BJ (cell line): ENCODE data around the gene KRT1. TPM values are rescaled to one million over a fixed set of nuclear protein-coding genes. Genes with fewer than 3 reads are reported as not detected.

Experiments
- CTCF ChIA-PET: fragments of 350-600 bp; formaldehyde crosslinking; extraction: SDS; loops from one replicate; lab custom pipeline; 2021; ENCODE audit warnings: antibody characterized with exemption, inconsistent platforms; lab: Yijun Ruan, JAX
- POLR2A ChIA-PET: fragments of 300-600 bp; sonication (Branson Sonifier 250); formaldehyde crosslinking; extraction: SDS; loops from one replicate; lab custom pipeline; 2021; ENCODE audit warnings: antibody characterized with exemption; lab: Charles Lee
- DNase-seq: peaks from one replicate; pipeline ENCODE4 v3.0.0-alpha.2; 2011; ENCODE audit warnings: low read depth
- H3K27me3 ChIP-seq: 2 replicates; pipeline ENCODE4 v1.6.0; 2011; ENCODE audit warnings: low read length; ENCODE audit not compliant: control insufficient read depth, insufficient read depth
- H3K36me3 ChIP-seq: 2 replicates; pipeline ENCODE4 v1.5.1; 2011; ENCODE audit warnings: low read length; ENCODE audit not compliant: control insufficient read depth, insufficient read depth
- H3K4me3 ChIP-seq: 2 replicates; pipeline ENCODE4 v1.5.1; 2011; ENCODE audit warnings: low read depth, mild to moderate bottlenecking, control low read depth, low read length
- polyA plus RNA-seq: library from polyadenylated mRNA; depleted of rRNA; stranded (reverse); fragments of >200 nt; gene quantifications from 2 replicates; pipeline ENCODE4 v1.2.3, GENCODE V29; 2011
- TF ChIP-seq, protein P1 (sequence below): IDR thresholded peaks from 2 replicates; pipeline ENCODE4 v1.5.1; 2011; ENCODE audit warnings: low read depth, mild to moderate bottlenecking, control low read depth, inconsistent platforms, low read length, moderate library complexity; ENCODE audit not compliant: insufficient read depth

The KRT1 gene
- polyA plus RNA-seq, 1 experiment, result not detected

DNA sequence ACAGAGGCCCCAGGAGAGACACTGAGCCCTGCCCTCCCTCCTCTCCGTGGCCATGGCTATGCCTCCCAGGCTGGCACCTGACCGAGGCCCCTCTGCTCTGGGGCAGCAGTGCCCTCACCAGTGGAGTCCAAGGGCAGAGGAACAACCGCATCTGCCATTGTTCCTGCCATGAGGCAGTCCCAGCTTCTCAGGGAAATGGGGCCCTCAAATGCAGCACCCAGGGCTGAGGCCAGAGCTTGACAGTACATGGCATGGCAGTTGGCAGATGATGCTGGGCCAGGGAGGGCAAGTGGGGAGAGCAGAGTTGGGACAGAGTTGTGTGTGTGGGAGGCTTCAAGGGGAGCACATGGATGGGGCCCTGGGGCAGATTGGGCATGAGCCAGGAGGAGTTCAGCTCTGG, 44.2 kb upstream of the KRT1 start:
- ChIA-PET POLR2A (no interaction called here), CTCF (no interaction called here)
- TF ChIP-seq, protein P1, sequence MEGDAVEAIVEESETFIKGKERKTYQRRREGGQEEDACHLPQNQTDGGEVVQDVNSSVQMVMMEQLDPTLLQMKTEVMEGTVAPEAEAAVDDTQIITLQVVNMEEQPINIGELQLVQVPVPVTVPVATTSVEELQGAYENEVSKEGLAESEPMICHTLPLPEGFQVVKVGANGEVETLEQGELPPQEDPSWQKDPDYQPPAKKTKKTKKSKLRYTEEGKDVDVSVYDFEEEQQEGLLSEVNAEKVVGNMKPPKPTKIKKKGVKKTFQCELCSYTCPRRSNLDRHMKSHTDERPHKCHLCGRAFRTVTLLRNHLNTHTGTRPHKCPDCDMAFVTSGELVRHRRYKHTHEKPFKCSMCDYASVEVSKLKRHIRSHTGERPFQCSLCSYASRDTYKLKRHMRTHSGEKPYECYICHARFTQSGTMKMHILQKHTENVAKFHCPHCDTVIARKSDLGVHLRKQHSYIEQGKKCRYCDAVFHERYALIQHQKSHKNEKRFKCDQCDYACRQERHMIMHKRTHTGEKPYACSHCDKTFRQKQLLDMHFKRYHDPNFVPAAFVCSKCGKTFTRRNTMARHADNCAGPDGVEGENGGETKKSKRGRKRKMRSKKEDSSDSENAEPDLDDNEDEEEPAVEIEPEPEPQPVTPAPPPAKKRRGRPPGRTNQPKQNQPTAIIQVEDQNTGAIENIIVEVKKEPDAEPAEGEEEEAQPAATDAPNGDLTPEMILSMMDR, result no peak
- Histone ChIP-seq H3K36me3 (no peaks in the 10 kb centered on the region), H3K4me3 (no peak overlapping the region), H3K27me3 (no peaks in the 10 kb centered on the region)
- DNase-seq, result no peak

DNA sequence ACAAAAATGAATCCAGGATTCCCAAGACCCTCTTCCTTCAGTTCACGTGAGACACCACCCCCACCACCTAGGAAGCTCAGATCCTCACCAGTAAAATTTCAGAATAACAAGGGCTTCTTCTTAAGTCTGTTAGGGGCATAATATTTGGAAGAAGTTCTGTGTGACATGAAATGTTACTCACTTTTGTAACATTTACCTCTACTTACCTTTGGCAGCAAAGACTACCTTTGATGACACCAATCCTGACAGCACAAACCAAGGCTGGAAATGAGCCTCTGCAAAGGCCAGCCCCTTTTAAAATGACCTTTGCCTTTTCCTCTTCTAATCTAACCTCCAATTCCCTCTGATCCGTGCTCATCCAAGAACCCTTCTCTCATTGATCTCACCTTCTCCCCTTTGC, 42.5 kb upstream of the KRT1 start:
- ChIA-PET POLR2A (no interaction called here), CTCF (no interaction called here)
- H3K27me3 ChIP-seq, result peaks cover 2% of the 10 kb centered on the region; the same call in 1 of the 2 replicates
- no peaks in the 10 kb centered on the region for H3K36me3 ChIP-seq
- no peak overlapping the region for H3K4me3 ChIP-seq
- TF ChIP-seq, protein P1, result no peak
- DNase-seq, result no peak

DNA sequence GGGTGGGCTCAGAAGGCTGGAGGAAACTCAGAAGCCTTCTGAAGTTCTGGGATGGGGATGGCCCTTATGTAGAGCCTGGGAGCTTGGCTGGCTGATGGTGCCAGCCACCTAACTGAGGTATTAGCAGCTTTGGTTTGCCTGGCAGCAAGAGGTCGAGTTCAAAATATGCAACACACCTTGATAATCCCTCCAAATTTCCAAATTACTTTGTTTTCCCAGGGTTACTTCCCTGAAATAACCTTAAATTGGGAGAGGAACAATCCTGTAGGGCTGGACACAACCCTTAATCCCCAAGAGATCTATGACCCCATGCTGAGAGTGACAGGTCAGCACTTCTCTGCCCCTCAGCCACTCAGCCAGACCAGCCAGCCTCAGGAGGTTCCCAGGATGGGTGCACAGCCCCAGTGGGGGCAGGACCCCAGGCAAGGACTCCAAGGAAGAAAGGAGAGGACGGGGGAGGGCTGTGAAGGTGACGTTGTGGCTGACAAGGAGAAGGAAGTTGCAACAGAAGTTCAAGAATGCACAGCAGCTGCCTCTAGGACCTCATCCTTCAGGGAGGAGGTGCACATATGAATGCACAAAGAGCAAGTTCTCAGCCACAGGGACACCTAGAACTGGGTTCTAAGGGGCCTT, 41.7 kb upstream of the KRT1 start:
- TF ChIP-seq, protein P1, result no peak
- H3K4me3 ChIP-seq, result no peak overlapping the region
- ChIA-PET POLR2A (no interaction called here), CTCF (interaction anchor here (1.2 kb wide), 1 partner anchor 14 kb away, joined by 4 read pairs; no protein-coding TSS in a partner anchor)
- no peaks in the 10 kb centered on the region for H3K36me3 ChIP-seq
- no peak for DNase-seq
- peaks cover 4% of the 10 kb centered on the region; the same call in 1 of the 2 replicates for H3K27me3 ChIP-seq

DNA sequence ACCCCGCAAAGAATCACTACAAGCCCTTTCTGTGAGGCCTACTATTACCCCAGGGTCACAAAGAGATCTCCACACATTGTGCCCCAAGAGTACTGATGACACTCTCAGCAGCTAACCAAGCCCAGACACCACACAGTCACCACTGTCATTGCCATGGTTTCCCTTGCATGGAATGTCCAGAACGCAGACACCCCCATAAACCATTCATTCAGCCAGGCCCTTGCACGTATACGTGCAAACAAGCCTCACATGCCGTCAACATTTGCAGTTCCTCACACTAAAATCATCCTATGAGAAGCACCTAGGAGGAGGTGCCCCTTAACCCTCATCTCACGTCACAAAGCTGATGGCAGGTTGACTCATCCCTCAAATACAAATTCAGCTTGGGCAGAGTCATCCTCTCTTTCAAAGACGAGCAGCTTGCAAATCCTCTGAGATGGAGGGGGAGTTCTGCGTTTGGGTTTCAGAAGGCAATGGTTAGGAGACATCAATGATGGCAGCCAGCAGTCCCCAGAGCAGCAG, 40.2 kb upstream of the KRT1 start:
- POLR2A ChIA-PET, result no interaction called here
- Histone ChIP-seq H3K4me3 (no peak overlapping the region), H3K27me3 (peaks cover 17% of the 10 kb centered on the region), H3K36me3 (no peaks in the 10 kb centered on the region)
- TF ChIP-seq, protein P1, result no peak
- no peak for DNase-seq
- CTCF ChIA-PET, result interaction anchor here (1.2 kb wide), 1 partner anchor 13 kb away, joined by 4 read pairs; no protein-coding TSS in a partner anchor

DNA sequence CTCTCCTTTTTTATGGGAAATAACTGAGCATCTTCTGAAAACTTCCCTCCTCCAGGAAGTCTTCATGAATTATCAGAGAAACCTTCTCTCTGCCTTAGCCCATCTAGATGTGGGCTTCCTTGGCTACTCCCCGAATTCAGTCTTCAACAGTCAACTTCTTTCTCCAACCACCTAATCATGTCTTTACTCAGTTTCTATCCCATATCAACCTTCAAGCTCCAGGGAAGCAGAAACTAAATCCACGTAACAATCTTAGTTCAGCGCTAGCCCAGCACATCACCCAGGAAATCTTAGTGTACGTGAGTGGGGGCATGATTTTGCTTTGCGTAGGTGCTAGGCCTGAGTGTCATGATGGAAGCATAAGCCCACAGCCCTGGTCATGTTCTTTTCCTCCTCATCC, 35.9 kb upstream of the KRT1 start:
- ChIA-PET CTCF (no interaction called here), POLR2A (no interaction called here)
- TF ChIP-seq, protein P1, result no peak
- no peak overlapping the region for H3K4me3 ChIP-seq
- peaks cover 40% of the 10 kb centered on the region for H3K27me3 ChIP-seq
- DNase-seq, result no peak
- H3K36me3 ChIP-seq, result no peaks in the 10 kb centered on the region
